HepG2 (cell line): ENCODE measurements around the gene ARMC2. TPM values are rescaled to one million over a fixed set of nuclear protein-coding genes. Genes with fewer than 3 reads are reported as not detected.

ENCODE experiments used
- FIP1L1 ChIP-seq: fragments of 200-400 bp; formaldehyde crosslinking; IDR thresholded peaks from 2 replicates; pipeline ENCODE4 v1.6.1; 2018; ENCODE audit warnings: low read depth, mild to moderate bottlenecking, low read length, moderate library complexity, borderline replicate concordance; ENCODE audit not compliant: insufficient read depth
- HNRNPK ChIP-seq: fragments of 200-400 bp; formaldehyde crosslinking; IDR thresholded peaks from 2 replicates; pipeline ENCODE4 v1.6.1; 2018; ENCODE audit warnings: low read length, low read depth, moderate library complexity, mild to moderate bottlenecking; ENCODE audit not compliant: poor library complexity, severe bottlenecking
- IKZF1 ChIP-seq: fragments of 450-650 bp; IDR thresholded peaks from 2 replicates; pipeline ENCODE4 v1.7.1; 2016
- MIXL1 ChIP-seq: IDR thresholded peaks from 2 replicates; pipeline ENCODE4 v1.6.1; 2016
- PAF1 ChIP-seq: IDR thresholded peaks from 2 replicates; pipeline ENCODE4 v1.6.1; 2016; ENCODE audit warnings: missing genetic modification reagents, missing compliant biosample characterization
- PHF20 ChIP-seq: sonication (generic); formaldehyde crosslinking; IDR thresholded peaks from 2 replicates; pipeline ENCODE4 v1.5.0; 2020; ENCODE audit warnings: mild to moderate bottlenecking, missing genetic modification reagents
- SALL1 ChIP-seq: sonication (generic); formaldehyde crosslinking; IDR thresholded peaks from 2 replicates; pipeline ENCODE4 v1.8.0; 2022; ENCODE audit warnings: mild to moderate bottlenecking, missing genetic modification reagents
- YEATS4 ChIP-seq: sonication (generic); formaldehyde crosslinking; IDR thresholded peaks from 2 replicates; pipeline ENCODE4 v1.4.0; 2020; ENCODE audit warnings: missing genetic modification reagents, borderline replicate concordance
- ZNF24 ChIP-seq: fragments of 450-650 bp; IDR thresholded peaks from 2 replicates; pipeline ENCODE4 v1.6.1; 2017; ENCODE audit warnings: antibody characterized with exemption, mild to moderate bottlenecking
- ZNF558 ChIP-seq: sonication (generic); formaldehyde crosslinking; IDR thresholded peaks from 2 replicates; pipeline ENCODE4 v1.9.0; 2022; ENCODE audit warnings: mild to moderate bottlenecking, missing genetic modification reagents, borderline replicate concordance
- ZNF709 ChIP-seq: sonication (generic); formaldehyde crosslinking; IDR thresholded peaks from 2 replicates; pipeline ENCODE4 v1.5.0; 2020; ENCODE audit warnings: mild to moderate bottlenecking, missing genetic modification reagents
- ZNF83 ChIP-seq: sonication (generic); formaldehyde crosslinking; IDR thresholded peaks from 2 replicates; pipeline ENCODE4 v1.4.0; 2020; ENCODE audit warnings: missing genetic modification reagents, mild to moderate bottlenecking, borderline replicate concordance
- polyA plus RNA-seq, 8 experiments: library from polyadenylated mRNA; depleted of rRNA in 3 of 8; stranded (reverse) in 7 of 8; unstranded in 1 of 8; fragments of >200 nt; fragmentation: Illumina TruSeq in 4 of 8; extraction: Trizol in 4 of 8; gene quantifications; 2 replicates each; pipeline versions ENCODE4 v1.2.1 to v1.2.3, GENCODE V29; 2011 to 2016; ENCODE audit warnings: low read depth in 4 of 8, missing spikeins in 1 of 8, mixed read lengths in 1 of 8; ENCODE audit not compliant: insufficient read depth in 1 of 8
- total RNA-seq, 5 experiments: library from RNA; depleted of rRNA; stranded (reverse); fragments of >200 nt; fragmentation: Illumina TruSeq; extraction: Trizol; gene quantifications; 2 replicates each; pipeline ENCODE4 v1.2.3, GENCODE V29; 2016; ENCODE audit warnings: low read depth in 1 of 5
- TF ChIP-seq, protein P1 (sequence below): IDR thresholded peaks from 2 replicates; pipeline ENCODE4 v1.6.1; 2016
- TF ChIP-seq, protein P2 (sequence below): IDR thresholded peaks from 2 replicates; pipeline ENCODE4 v1.6.1; 2016; ENCODE audit warnings: low read depth, control low read depth
- TF ChIP-seq, protein P3 (sequence below): sonication (generic); formaldehyde crosslinking; IDR thresholded peaks from 2 replicates; pipeline ENCODE4 v1.5.0; 2020; ENCODE audit warnings: missing genetic modification reagents, mild to moderate bottlenecking, borderline replicate concordance
- TF ChIP-seq, protein P4 (sequence below): sonication (generic); formaldehyde crosslinking; IDR thresholded peaks from 2 replicates; pipeline ENCODE4 v1.5.0; 2020; ENCODE audit warnings: mild to moderate bottlenecking, missing genetic modification reagents

Gene ARMC2
- total and polyA plus RNA-seq, 2 of the 13 experiments (the other 11 are each of a cell fraction or from before 2014, with no cell fraction given) = 1.4 to 3.2 TPM

DNA sequence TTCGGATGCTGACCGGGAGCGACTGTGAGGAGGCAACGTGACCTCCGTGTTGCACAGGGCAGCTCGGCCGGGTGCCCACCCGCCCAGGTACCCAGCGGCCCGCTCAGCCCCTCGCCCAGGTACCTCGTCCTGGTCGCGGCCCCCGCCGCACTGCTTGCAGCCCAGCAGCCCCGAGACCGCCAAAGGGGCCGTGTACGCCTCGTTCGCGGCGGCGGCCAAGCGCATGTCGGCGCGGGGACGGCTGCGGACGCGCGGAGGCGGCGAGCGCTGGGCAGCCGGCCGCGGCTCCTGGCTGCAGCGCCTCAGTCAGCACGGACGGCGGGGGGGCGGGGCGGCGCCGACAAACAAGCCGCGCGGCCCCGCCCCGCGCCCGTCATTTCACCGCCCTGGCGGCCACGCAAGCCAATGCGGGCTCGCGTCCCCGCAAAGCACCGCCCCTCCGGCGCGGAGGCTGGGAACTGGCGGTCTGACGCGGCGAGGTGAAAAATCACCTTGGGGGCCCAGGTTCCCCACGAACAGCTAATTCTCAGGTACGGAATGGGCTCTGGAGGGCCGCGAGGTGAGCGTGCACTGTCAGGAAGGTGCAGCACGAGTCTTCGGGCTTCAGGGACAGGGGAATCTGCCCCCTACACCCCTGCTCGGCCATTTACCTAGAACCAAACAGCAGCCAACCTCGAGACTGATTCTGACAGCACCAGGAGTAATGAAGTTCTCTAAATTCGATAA, 161.2 kb downstream of the ARMC2 start (continued):
- TF ChIP-seq ZNF558 (CRISPR knock-in tag) = no peak
- TF ChIP-seq HNRNPK = no peak
- TF ChIP-seq ZNF709 (CRISPR knock-in tag) = peak; percentile 93
- TF ChIP-seq SALL1 (CRISPR knock-in tag) = peak; percentile 57
- no peak for TF ChIP-seq MIXL1 (CRISPR knock-in tag)
- TF ChIP-seq, protein P1, sequence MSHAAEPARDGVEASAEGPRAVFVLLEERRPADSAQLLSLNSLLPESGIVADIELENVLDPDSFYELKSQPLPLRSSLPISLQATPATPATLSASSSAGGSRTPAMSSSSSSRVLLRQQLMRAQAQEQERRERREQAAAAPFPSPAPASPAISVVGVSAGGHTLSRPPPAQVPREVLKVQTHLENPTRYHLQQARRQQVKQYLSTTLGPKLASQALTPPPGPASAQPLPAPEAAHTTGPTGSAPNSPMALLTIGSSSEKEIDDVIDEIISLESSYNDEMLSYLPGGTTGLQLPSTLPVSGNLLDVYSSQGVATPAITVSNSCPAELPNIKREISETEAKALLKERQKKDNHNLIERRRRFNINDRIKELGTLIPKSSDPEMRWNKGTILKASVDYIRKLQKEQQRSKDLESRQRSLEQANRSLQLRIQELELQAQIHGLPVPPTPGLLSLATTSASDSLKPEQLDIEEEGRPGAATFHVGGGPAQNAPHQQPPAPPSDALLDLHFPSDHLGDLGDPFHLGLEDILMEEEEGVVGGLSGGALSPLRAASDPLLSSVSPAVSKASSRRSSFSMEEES (CRISPR knock-in tag) = no peak
- no peak for TF ChIP-seq FIP1L1
- no peak for TF ChIP-seq PHF20
- peak; percentile 93 for TF ChIP-seq YEATS4 (CRISPR knock-in tag)
- no peak for TF ChIP-seq PAF1 (CRISPR knock-in tag)
- TF ChIP-seq, protein P2, sequence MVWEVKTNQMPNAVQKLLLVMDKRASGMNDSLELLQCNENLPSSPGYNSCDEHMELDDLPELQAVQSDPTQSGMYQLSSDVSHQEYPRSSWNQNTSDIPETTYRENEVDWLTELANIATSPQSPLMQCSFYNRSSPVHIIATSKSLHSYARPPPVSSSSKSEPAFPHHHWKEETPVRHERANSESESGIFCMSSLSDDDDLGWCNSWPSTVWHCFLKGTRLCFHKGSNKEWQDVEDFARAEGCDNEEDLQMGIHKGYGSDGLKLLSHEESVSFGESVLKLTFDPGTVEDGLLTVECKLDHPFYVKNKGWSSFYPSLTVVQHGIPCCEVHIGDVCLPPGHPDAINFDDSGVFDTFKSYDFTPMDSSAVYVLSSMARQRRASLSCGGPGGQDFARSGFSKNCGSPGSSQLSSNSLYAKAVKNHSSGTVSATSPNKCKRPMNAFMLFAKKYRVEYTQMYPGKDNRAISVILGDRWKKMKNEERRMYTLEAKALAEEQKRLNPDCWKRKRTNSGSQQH (CRISPR knock-in tag) = peak; percentile 79; the same call in 1 of the 2 replicates
- no peak for TF ChIP-seq ZNF83 (CRISPR knock-in tag)
- TF ChIP-seq, protein P3, sequence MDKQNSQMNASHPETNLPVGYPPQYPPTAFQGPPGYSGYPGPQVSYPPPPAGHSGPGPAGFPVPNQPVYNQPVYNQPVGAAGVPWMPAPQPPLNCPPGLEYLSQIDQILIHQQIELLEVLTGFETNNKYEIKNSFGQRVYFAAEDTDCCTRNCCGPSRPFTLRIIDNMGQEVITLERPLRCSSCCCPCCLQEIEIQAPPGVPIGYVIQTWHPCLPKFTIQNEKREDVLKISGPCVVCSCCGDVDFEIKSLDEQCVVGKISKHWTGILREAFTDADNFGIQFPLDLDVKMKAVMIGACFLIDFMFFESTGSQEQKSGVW (CRISPR knock-in tag) = no peak
- no peak for TF ChIP-seq ZNF24
- TF ChIP-seq, protein P4, sequence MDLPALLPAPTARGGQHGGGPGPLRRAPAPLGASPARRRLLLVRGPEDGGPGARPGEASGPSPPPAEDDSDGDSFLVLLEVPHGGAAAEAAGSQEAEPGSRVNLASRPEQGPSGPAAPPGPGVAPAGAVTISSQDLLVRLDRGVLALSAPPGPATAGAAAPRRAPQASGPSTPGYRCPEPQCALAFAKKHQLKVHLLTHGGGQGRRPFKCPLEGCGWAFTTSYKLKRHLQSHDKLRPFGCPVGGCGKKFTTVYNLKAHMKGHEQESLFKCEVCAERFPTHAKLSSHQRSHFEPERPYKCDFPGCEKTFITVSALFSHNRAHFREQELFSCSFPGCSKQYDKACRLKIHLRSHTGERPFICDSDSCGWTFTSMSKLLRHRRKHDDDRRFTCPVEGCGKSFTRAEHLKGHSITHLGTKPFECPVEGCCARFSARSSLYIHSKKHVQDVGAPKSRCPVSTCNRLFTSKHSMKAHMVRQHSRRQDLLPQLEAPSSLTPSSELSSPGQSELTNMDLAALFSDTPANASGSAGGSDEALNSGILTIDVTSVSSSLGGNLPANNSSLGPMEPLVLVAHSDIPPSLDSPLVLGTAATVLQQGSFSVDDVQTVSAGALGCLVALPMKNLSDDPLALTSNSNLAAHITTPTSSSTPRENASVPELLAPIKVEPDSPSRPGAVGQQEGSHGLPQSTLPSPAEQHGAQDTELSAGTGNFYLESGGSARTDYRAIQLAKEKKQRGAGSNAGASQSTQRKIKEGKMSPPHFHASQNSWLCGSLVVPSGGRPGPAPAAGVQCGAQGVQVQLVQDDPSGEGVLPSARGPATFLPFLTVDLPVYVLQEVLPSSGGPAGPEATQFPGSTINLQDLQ (CRISPR knock-in tag) = no peak
- no peak for TF ChIP-seq IKZF1
